ENCODE measurements around the gene TSPAN3. TPM values are rescaled to one million over a fixed set of nuclear protein-coding genes. Genes with fewer than 3 reads are reported as not detected.

TSPAN3 gene
- total RNA-seq, 1 donor from 2014 or later = 223 TPM

GRCh38 chr15:77097248-77097721 lies 26.4 kb upstream of the TSPAN3 start:
- H3K27ac ChIP-seq (ENCODE audit: low read depth, low read length) = no peak overlapping the region
- Mint-ChIP-seq H3K9me3 (ENCODE audit: unreplicated experiment) (no peaks in the 10 kb centered on the region), H3K27me3 (ENCODE audit: low read depth, unreplicated experiment) (peaks cover 15% of the 10 kb centered on the region), H3K36me3 (ENCODE audit: low read depth, unreplicated experiment) (peaks cover 4% of the 10 kb centered on the region), H3K27ac (ENCODE audit: unreplicated experiment) (no peak overlapping the region), H3K4me3 (ENCODE audit: unreplicated experiment) (no peak overlapping the region), H3K4me1 (ENCODE audit: low read depth, unreplicated experiment) (no peaks in the 10 kb centered on the region)
- no peaks in the 10 kb centered on the region for H3K36me3 ChIP-seq (ENCODE audit: insufficient read depth, low read length)
- no peak overlapping the region for H3K4me3 ChIP-seq (ENCODE audit: insufficient read depth, low read depth, low read length)
- no peak overlapping the region for H3K4me2 ChIP-seq (ENCODE audit: low read length)
- H3K79me2 ChIP-seq (ENCODE audit: insufficient read depth, low read length) = no peaks in the 10 kb centered on the region
- TF ChIP-seq EZH2 (IDR thresholded peaks at IDR 0.05; ENCODE audit: insufficient read depth, low read length) (no peak), CTCF (IDR thresholded peaks at IDR 0.05; ENCODE audit: insufficient read depth, low read depth, low read length) (no peak)
- H3K9ac ChIP-seq (ENCODE audit: low read length) = no peak overlapping the region
- no peaks in the 10 kb centered on the region for H3K9me3 ChIP-seq (ENCODE audit: insufficient read depth, low read depth, low read length)
- FAIRE-seq = no peak
- no peaks in the 10 kb centered on the region for H3K4me1 ChIP-seq (ENCODE audit: insufficient read depth, low read length)
- H2AFZ ChIP-seq (ENCODE audit: low read depth, low read length) = no peak overlapping the region
- no peak for DNase-seq (ENCODE audit: low read depth)
- no peaks in the 10 kb centered on the region for H3K27me3 ChIP-seq (ENCODE audit: insufficient read depth, low read length)
- no peaks in the 10 kb centered on the region for H4K20me1 ChIP-seq (ENCODE audit: insufficient read depth, low read length)

- Histone ChIP-seq H3K4me1 (ENCODE audit: insufficient read depth, low read length) (no peaks in the 10 kb centered on the region), H3K27me3 (ENCODE audit: insufficient read depth, low read length) (no peaks in the 10 kb centered on the region), H3K27ac (ENCODE audit: low read depth, low read length) (no peak overlapping the region), H4K20me1 (ENCODE audit: insufficient read depth, low read length) (no peaks in the 10 kb centered on the region), H3K9me3 (ENCODE audit: insufficient read depth, low read depth, low read length) (no peaks in the 10 kb centered on the region), H3K4me3 (ENCODE audit: insufficient read depth, low read depth, low read length) (no peak overlapping the region), H3K36me3 (ENCODE audit: insufficient read depth, low read length) (no peaks in the 10 kb centered on the region), H3K79me2 (ENCODE audit: insufficient read depth, low read length) (no peaks in the 10 kb centered on the region), H3K4me2 (ENCODE audit: low read length) (no peak overlapping the region), H2AFZ (ENCODE audit: low read depth, low read length) (no peak overlapping the region), H3K9ac (ENCODE audit: low read length) (no peak overlapping the region)
- Mint-ChIP-seq H3K27ac (ENCODE audit: unreplicated experiment) (no peak overlapping the region), H3K36me3 (ENCODE audit: low read depth, unreplicated experiment) (peaks cover 4% of the 10 kb centered on the region), H3K4me3 (ENCODE audit: unreplicated experiment) (no peak overlapping the region), H3K27me3 (ENCODE audit: low read depth, unreplicated experiment) (peaks cover 15% of the 10 kb centered on the region), H3K9me3 (ENCODE audit: unreplicated experiment) (no peaks in the 10 kb centered on the region), H3K4me1 (ENCODE audit: low read depth, unreplicated experiment) (no peaks in the 10 kb centered on the region)
- DNase-seq (ENCODE audit: low read depth) (no peak), FAIRE-seq (no peak)
- TF ChIP-seq CTCF (IDR thresholded peaks at IDR 0.05; ENCODE audit: insufficient read depth, low read depth, low read length) = no peak
- no peak for TF ChIP-seq EZH2 (IDR thresholded peaks at IDR 0.05; ENCODE audit: insufficient read depth, low read length)
These were observed 25.6 kb upstream of the TSPAN3 start for GRCh38 chr15:77096541-77096940.

DNA sequence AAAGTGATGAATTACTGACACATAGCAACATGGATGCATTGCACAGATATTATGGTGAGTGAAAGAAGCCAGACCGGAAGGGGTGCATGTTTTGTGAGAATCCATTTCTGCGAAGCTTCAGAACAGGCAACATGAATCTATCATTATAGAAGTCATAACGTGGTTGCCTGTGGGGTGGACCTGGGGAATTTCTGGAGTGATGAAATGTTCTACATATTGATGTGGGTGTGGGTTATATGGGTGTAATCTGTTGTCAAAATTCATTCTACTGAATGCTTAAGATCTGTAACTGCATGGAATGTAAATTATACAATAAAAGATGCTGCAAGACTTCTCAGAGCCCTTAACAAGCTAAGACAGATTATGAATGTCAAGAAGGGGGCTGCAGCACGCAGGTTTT lies 25.2 kb upstream of the TSPAN3 start:
- Mint-ChIP-seq H3K36me3 (ENCODE audit: low read depth, unreplicated experiment) (peaks cover 4% of the 10 kb centered on the region), H3K4me3 (ENCODE audit: unreplicated experiment) (no peak overlapping the region), H3K27me3 (ENCODE audit: low read depth, unreplicated experiment) (peaks cover 16% of the 10 kb centered on the region), H3K4me1 (ENCODE audit: low read depth, unreplicated experiment) (no peaks in the 10 kb centered on the region), H3K27ac (ENCODE audit: unreplicated experiment) (no peak overlapping the region), H3K9me3 (ENCODE audit: unreplicated experiment) (no peaks in the 10 kb centered on the region)
- DNase-seq (ENCODE audit: low read depth) = no peak
- Histone ChIP-seq H3K79me2 (ENCODE audit: insufficient read depth, low read length) (no peaks in the 10 kb centered on the region), H2AFZ (ENCODE audit: low read depth, low read length) (no peak overlapping the region), H3K4me1 (ENCODE audit: insufficient read depth, low read length) (no peaks in the 10 kb centered on the region), H3K4me3 (ENCODE audit: insufficient read depth, low read depth, low read length) (no peak overlapping the region), H3K9me3 (ENCODE audit: insufficient read depth, low read depth, low read length) (no peaks in the 10 kb centered on the region), H3K27me3 (ENCODE audit: insufficient read depth, low read length) (no peaks in the 10 kb centered on the region), H4K20me1 (ENCODE audit: insufficient read depth, low read length) (no peaks in the 10 kb centered on the region), H3K36me3 (ENCODE audit: insufficient read depth, low read length) (no peaks in the 10 kb centered on the region), H3K9ac (ENCODE audit: low read length) (no peak overlapping the region), H3K27ac (ENCODE audit: low read depth, low read length) (no peak overlapping the region), H3K4me2 (ENCODE audit: low read length) (no peak overlapping the region)
- TF ChIP-seq EZH2 (IDR thresholded peaks at IDR 0.05; ENCODE audit: insufficient read depth, low read length) (no peak), CTCF (IDR thresholded peaks at IDR 0.05; ENCODE audit: insufficient read depth, low read depth, low read length) (no peak)
- FAIRE-seq = no peak

Data from astrocyte (in vitro differentiated cells and primary cell).